ENCODE data around the gene CES2.
"Not testable (repeated sequence)": the region's sequence is repeated elsewhere in the genome, so short reads cannot be mapped to it uniquely, and the experiment has no call there.

Gene CES2

DNA sequence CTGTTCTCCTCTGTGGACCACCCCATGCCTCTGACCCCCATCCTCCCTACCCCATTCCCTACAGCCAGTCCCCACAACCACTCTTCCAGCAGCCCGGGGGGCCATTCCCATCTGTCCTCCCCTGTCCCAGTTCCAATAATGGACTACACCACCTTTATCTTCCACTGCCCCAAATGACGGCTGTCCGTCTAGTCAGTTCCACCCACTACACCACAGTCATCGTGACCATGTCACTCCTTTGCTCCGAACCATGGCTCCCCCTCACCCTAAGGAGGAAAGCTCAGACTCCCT, 39.7 kb upstream of the CES2 start:
- no peak overlapping the region for H3K9ac ChIP-seq (ENCODE audit: low read length)
- no peaks in the 10 kb centered on the region for H3K27me3 ChIP-seq (ENCODE audit: control insufficient read depth, insufficient read depth, low read length)
- no peak overlapping the region for H3K4me3 ChIP-seq (ENCODE audit: low read depth, low read length)
- 0 out of 2 replicates have a peak, but pooled peaks cover 3% of the 10 kb centered on the region for H3K36me3 ChIP-seq (ENCODE audit: control insufficient read depth, insufficient read depth, low read length)
- peaks cover 11% of the 10 kb centered on the region for H3K4me1 ChIP-seq (ENCODE audit: control insufficient read depth, insufficient read depth, low read length)
- no peak overlapping the region for H3K27ac ChIP-seq (ENCODE audit: low read depth, low read length)
- no peaks in the 10 kb centered on the region for H3K9me3 ChIP-seq (ENCODE audit: control insufficient read depth, insufficient read depth, low read depth, low read length)

DNA sequence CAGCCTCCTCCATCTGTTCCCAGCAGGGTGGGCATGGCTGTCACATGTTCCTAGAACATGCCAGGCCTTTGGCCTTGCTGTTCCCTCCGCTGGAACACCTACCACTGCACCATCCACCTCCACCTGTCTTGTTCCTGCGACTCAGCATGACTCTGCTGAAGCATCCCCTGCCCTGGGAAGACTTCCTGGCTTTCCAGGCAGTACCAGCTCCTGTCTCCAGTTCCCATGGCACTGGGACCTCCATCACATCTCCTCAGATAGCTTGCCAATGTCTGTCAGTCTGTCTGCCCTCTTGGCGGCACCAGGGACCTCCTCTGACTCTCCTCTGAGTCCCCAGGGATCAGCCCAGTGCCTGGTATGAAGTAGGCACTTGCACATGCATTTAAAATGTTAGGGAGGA, 39.3 kb upstream of the CES2 start:
- no peak overlapping the region for H3K27ac ChIP-seq (ENCODE audit: low read depth, low read length)
- no peak overlapping the region for H3K4me3 ChIP-seq (ENCODE audit: low read depth, low read length)
- no peaks in the 10 kb centered on the region for H3K27me3 ChIP-seq (ENCODE audit: control insufficient read depth, insufficient read depth, low read length)
- H3K9me3 ChIP-seq (ENCODE audit: control insufficient read depth, insufficient read depth, low read depth, low read length): no peaks in the 10 kb centered on the region
- no peak overlapping the region for H3K9ac ChIP-seq (ENCODE audit: low read length)
- H3K4me1 ChIP-seq (ENCODE audit: control insufficient read depth, insufficient read depth, low read length): peaks cover 11% of the 10 kb centered on the region
- H3K36me3 ChIP-seq (ENCODE audit: control insufficient read depth, insufficient read depth, low read length): 0 out of 2 replicates have a peak, but pooled peaks cover 3% of the 10 kb centered on the region

DNA sequence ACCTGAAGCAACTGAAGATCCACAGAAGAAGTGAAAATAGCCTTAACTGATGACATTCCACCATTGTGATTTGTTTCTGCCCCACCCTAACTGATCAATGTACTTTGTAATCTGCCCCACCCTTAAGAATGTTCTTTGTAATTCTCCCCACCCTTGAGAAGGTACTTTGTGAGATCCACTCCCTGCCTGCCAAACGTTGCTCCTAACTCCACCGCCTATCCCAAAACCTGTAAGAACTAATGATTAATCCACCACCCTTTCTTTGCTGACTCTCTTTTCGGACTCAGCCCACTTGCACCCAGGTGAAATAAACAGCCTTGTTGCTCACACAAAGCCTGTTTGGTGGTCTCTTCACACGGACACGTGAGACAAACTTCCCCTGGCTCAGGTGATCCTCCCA, 38.6 kb upstream of the CES2 start:
- H3K36me3 ChIP-seq (ENCODE audit: control insufficient read depth, insufficient read depth, low read length); H3K4me3 ChIP-seq (ENCODE audit: low read depth, low read length); H3K9me3 ChIP-seq (ENCODE audit: control insufficient read depth, insufficient read depth, low read depth, low read length); H3K9ac ChIP-seq (ENCODE audit: low read length); H3K27ac ChIP-seq (ENCODE audit: low read depth, low read length); H3K27me3 ChIP-seq (ENCODE audit: control insufficient read depth, insufficient read depth, low read length): not testable (repeated sequence)
- peaks cover 11% of the 10 kb centered on the region for H3K4me1 ChIP-seq (ENCODE audit: control insufficient read depth, insufficient read depth, low read length)

DNA sequence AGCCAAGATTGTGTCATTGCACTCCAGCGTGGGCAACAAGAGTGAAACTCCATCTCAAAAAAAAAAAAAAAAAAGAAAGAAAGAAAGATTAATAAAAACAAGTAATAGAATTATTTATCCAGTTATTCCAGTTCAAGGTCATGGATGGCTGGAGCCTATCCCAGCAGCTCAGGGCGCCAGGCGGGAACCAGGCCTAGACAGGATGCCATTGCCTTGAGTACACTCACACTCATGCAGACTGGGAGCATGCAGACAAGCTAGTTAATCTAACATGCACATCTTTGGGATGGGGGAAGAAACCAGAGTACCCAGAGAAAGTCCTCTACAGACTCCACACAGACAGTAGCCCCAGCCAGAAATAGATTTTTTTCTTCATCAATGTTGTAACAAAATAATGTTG, 37.1 kb upstream of the CES2 start:
- Histone ChIP-seq H3K27ac (ENCODE audit: low read depth, low read length) (no peak overlapping the region), H3K9me3 (ENCODE audit: control insufficient read depth, insufficient read depth, low read depth, low read length) (no peaks in the 10 kb centered on the region), H3K27me3 (ENCODE audit: control insufficient read depth, insufficient read depth, low read length) (no peaks in the 10 kb centered on the region), H3K36me3 (ENCODE audit: control insufficient read depth, insufficient read depth, low read length) (no peaks in the 10 kb centered on the region), H3K4me1 (ENCODE audit: control insufficient read depth, insufficient read depth, low read length) (peaks cover 11% of the 10 kb centered on the region), H3K9ac (ENCODE audit: low read length) (no peak overlapping the region), H3K4me3 (ENCODE audit: low read depth, low read length) (no peak overlapping the region)

DNA sequence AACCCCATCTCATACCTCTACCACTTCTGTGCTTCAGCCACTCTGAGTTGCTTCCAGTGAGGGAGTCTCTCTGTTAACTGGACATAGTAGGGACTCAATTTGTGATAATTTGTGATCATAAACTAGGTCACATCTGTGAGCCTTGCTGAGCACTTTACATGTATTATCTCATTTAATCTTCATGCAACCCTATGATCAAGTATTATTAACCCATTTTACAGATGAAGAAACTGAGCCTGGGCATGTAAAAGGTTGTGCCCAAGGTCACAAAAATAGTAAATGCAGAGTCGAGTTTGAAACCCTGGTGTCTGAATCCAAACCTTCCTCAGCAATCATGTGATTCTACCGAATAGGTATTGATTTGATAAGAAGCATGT, 36.4 kb upstream of the CES2 start:
- Histone ChIP-seq H3K36me3 (ENCODE audit: control insufficient read depth, insufficient read depth, low read length) (no peaks in the 10 kb centered on the region), H3K27me3 (ENCODE audit: control insufficient read depth, insufficient read depth, low read length) (no peaks in the 10 kb centered on the region), H3K4me1 (ENCODE audit: control insufficient read depth, insufficient read depth, low read length) (peaks cover 11% of the 10 kb centered on the region), H3K4me3 (ENCODE audit: low read depth, low read length) (no peak overlapping the region), H3K9ac (ENCODE audit: low read length) (no peak overlapping the region), H3K9me3 (ENCODE audit: control insufficient read depth, insufficient read depth, low read depth, low read length) (no peaks in the 10 kb centered on the region), H3K27ac (ENCODE audit: low read depth, low read length) (no peak overlapping the region)

DNA sequence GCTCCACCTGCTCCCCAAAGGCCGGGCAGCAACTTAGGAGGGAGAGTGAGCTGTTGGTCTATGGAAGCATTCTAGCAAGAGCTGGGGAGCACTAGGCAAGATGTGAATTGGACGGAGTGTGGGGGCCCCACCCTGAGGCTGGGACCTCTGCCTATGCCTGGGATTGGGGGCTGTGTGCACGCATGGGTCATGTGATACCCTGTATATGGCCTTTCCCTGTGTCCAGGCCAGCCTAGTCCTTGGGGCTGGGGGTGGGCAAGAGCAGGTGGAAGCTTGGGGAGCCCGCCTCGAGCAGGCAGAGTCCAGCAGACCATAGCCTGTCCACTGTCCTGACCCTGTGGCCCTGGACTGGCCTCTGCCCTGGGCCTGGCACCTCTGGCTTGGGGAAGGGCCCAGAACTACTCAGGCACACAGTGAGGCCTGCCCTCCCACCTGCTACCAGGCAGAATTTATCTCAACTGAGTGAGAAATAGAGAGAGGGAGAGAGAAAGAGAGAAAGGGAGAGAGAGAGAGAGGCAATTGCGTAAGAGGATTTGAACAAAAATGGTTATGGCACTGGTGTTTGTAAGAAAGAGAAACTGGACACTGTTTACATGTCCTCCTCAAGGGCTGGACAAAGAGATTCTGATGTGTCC, 35.9 kb upstream of the CES2 start:
- Histone ChIP-seq H3K27me3 (ENCODE audit: control insufficient read depth, insufficient read depth, low read length) (no peaks in the 10 kb centered on the region), H3K9ac (ENCODE audit: low read length) (no peak overlapping the region), H3K4me3 (ENCODE audit: low read depth, low read length) (no peak overlapping the region), H3K36me3 (ENCODE audit: control insufficient read depth, insufficient read depth, low read length) (no peaks in the 10 kb centered on the region), H3K9me3 (ENCODE audit: control insufficient read depth, insufficient read depth, low read depth, low read length) (no peaks in the 10 kb centered on the region), H3K27ac (ENCODE audit: low read depth, low read length) (no peak overlapping the region), H3K4me1 (ENCODE audit: control insufficient read depth, insufficient read depth, low read length) (peaks cover 11% of the 10 kb centered on the region)

DNA sequence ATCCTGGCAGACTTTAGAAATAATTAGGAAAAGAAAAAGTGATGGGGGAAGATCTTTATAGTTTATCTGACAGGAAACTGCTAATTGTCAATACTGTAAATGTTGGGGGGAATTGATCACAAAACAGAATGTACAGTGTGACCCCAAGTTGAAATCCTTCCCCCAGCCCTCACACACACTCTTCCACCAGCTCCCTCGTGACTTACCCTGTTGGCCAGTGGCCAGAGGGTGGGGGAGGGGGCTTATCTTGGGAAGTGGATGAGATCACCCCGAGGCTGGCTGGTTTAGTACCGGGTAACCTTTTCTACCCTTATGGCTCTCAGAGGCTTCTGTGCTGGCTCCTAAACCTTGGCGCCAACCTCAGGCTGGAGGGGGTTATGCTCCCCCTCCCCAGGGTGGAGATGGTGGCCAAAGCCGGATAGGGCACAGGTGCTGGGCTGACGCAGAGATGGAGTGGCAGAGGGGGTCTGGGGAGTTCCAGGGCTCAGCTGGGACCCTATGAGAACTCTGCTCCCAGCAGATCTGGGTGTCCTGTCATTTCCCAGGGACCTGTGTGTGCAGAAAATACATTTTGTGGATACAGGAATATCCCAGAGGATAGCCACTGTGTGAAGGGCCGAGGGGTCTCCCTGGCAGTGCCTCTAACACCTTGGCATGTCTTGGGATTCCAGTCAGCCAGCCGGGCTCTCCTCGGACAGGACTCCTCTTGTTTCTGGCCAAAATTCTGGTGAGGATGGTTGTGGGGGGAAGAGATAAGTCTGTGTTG, 35.2 kb upstream of the CES2 start:
- H3K9me3 ChIP-seq (ENCODE audit: control insufficient read depth, insufficient read depth, low read depth, low read length): no peaks in the 10 kb centered on the region

DNA sequence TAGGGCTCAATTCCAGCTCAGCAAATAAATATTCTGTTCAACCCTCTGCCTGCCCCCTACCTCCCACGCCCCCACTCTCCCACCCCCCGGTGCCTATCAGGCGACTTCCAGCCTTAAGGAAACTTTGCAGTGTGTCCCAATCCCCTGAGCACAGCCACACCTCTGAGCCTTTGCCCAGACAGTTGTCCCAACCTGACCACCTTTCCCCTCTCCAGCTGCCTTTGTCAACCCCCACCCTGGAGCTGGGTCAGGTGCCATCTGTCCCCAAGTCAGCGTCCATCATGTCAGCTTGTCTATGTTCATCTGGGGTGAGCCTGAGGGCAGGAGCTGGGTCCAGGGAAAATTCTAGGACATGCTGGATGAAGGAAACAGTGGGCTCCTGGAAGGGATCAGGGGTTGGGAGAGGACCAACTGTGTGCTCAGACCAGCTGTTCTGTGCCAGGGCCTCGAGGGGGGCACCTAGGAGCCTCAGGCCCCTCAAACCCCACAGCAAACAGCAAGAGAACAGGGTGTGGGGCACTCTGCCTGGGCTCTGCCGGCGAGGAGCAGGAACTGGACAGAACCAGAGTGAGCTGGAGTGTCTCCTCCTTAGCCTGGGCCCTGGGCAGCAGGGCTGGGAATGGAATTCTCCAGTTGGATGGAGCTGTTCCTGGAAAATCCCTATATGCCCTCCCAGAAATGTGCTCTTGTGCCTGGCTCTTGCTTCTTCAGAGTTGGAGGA, 34.4 kb upstream of the CES2 start:
- H3K36me3 ChIP-seq (ENCODE audit: control insufficient read depth, insufficient read depth, low read length): no peaks in the 10 kb centered on the region
- H3K4me3 ChIP-seq (ENCODE audit: low read depth, low read length): no peak overlapping the region
- H3K27ac ChIP-seq (ENCODE audit: low read depth, low read length): no peak overlapping the region
- no peaks in the 10 kb centered on the region for H3K9me3 ChIP-seq (ENCODE audit: control insufficient read depth, insufficient read depth, low read depth, low read length)
- no peaks in the 10 kb centered on the region for H3K27me3 ChIP-seq (ENCODE audit: control insufficient read depth, insufficient read depth, low read length)
- peak overlapping the region; percentile 27 for H3K9ac ChIP-seq (ENCODE audit: low read length)
- peaks cover 16% of the 10 kb centered on the region for H3K4me1 ChIP-seq (ENCODE audit: control insufficient read depth, insufficient read depth, low read length)

More for the DNA sequence above, 35.2 kb upstream of the CES2 start:
- Histone ChIP-seq H3K4me1 (ENCODE audit: control insufficient read depth, insufficient read depth, low read length) (peaks cover 11% of the 10 kb centered on the region), H3K4me3 (ENCODE audit: low read depth, low read length) (no peak overlapping the region), H3K27me3 (ENCODE audit: control insufficient read depth, insufficient read depth, low read length) (no peaks in the 10 kb centered on the region), H3K27ac (ENCODE audit: low read depth, low read length) (no peak overlapping the region), H3K9ac (ENCODE audit: low read length) (peak overlapping the region; percentile 17), H3K36me3 (ENCODE audit: control insufficient read depth, insufficient read depth, low read length) (no peaks in the 10 kb centered on the region)

DNA sequence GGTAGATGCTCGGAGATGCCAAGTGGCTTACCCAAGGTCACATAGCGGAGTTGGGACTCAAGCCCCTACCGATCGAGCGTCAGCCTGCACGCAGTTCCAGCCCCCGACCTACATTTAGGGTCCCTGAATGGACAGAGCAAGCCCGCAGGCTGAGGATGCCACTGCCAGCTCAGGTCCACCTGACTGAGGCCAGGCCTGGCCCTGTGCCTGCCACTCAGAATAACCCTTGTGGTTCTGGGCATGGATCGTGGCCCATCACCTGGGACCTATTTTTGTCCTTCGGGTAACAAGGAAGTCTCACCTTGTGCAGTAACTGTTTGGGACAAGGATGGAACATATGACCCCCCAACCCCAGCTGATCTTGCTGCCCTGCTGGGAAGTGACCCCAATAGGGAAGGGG, 33.7 kb upstream of the CES2 start:
- H3K4me3 ChIP-seq (ENCODE audit: low read depth, low read length): no peak overlapping the region
- no peak overlapping the region for H3K27ac ChIP-seq (ENCODE audit: low read depth, low read length)
- no peaks in the 10 kb centered on the region for H3K36me3 ChIP-seq (ENCODE audit: control insufficient read depth, insufficient read depth, low read length)
- no peak overlapping the region for H3K9ac ChIP-seq (ENCODE audit: low read length)
- peaks cover 4% of the 10 kb centered on the region; the same call in 1 of the 2 replicates for H3K27me3 ChIP-seq (ENCODE audit: control insufficient read depth, insufficient read depth, low read length)
- peaks cover 16% of the 10 kb centered on the region for H3K4me1 ChIP-seq (ENCODE audit: control insufficient read depth, insufficient read depth, low read length)
- no peaks in the 10 kb centered on the region for H3K9me3 ChIP-seq (ENCODE audit: control insufficient read depth, insufficient read depth, low read depth, low read length)

DNA sequence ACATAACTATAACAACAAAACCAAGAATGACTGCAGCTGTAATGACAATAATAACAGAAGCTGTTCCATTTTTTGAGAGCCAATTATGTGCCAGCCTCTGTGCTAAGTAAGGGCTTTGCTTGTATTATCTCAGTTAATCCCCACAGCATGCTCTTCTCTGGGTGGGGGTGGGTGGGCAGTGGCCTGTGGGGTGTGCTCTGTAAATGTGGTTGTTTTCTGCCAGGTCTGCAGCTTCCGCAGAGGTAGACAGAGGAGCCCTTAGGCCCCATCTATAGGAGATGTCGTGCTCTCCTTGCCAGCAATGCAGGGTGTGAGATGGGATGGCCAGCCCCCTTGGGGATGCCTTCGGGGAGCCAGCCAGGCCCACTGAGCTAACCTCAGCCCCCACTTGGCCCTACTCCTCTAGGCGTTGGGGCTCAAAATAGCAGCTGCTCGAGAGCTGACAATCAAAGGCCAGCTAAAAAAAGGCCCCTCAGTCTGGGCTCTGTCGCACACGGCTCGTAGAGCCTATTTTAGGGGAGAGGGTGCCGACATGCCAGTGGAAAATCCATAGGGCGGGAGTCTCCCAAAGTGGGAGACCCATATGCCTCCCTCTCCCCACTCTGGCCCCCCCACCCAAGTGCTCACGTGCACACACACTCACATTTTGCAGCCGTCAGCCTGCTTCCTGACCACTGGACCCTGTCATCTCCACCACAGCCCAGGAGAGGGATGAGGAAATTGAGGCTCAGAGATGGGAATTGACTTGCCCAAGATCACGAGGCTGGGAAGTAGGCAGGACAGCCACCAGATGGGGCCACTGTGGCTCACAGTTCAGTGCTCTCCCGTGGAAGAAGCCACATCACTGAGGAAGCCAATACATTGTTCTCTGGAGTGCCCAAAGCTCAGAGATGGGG, 32.4 kb upstream of the CES2 start:
- H3K27me3 ChIP-seq (ENCODE audit: control insufficient read depth, insufficient read depth, low read length): peaks cover 9% of the 10 kb centered on the region; the same call in 1 of the 2 replicates
- no peaks in the 10 kb centered on the region for H3K36me3 ChIP-seq (ENCODE audit: control insufficient read depth, insufficient read depth, low read length)
- H3K9me3 ChIP-seq (ENCODE audit: control insufficient read depth, insufficient read depth, low read depth, low read length): no peaks in the 10 kb centered on the region
- H3K4me1 ChIP-seq (ENCODE audit: control insufficient read depth, insufficient read depth, low read length): peaks cover 16% of the 10 kb centered on the region
- no peak overlapping the region for H3K27ac ChIP-seq (ENCODE audit: low read depth, low read length)
- no peak overlapping the region for H3K9ac ChIP-seq (ENCODE audit: low read length)
- H3K4me3 ChIP-seq (ENCODE audit: low read depth, low read length): no peak overlapping the region
